RWPE1 (cell line): ENCODE measurements around the gene KLK13.

Experiments
- CTCF ChIA-PET: fragments of 350-600 bp; sonication (Branson Sonifier 250); formaldehyde crosslinking; extraction: SDS; loops from one replicate; lab custom pipeline; 2021; lab: Yijun Ruan, JAX
- POLR2A ChIA-PET: fragments of 400-600 bp; formaldehyde crosslinking; extraction: SDS; loops from one replicate; lab custom pipeline; 2020; ENCODE audit warnings: antibody characterized with exemption; ENCODE audit not compliant: low non-redundant PET; lab: Yijun Ruan, JAX
- DNase-seq: peaks from one replicate; pipeline ENCODE4 v3.0.0; 2012; ENCODE audit warnings: low spot score
- H3K27ac ChIP-seq: fragments of 450-650 bp; 2 replicates; pipeline ENCODE4 v1.5.1; 2017
- TF ChIP-seq, protein P1 (sequence below): fragments of 450-650 bp; conservative IDR thresholded peaks from 2 replicates; pipeline ENCODE4 v1.5.1; 2017; ENCODE audit warnings: low read depth, mild to moderate bottlenecking

Gene KLK13

DNA sequence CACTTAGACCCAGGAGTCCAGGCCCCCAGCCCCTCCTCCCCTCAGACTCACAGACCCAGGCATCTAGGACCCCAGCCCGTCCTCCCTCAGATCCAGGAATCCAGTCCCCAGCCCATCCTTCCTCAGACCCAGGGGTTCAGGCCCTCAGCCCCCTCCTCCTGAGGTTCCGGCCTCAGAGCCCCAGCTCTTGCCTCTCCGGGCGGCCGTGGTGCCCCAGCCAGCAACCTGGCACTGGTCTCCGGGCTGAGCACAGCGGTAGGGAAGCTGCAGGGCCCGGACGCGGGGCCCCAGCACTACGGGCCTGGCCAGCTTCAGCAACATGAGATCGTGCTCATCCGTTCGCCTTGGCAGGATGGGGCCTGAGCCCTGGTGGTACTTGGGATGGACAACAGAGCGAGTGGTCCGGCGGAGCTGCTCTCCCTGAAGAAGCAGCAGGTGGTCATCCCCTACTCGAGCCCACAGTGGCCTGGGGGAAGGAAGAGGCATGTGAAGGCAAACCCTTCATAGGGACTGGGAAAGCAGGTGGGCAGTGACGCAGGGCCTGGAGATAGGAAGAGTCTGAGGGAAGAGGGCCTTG is 49.1 kb downstream of the KLK13 start:
- DNase-seq: no peak
- ChIA-PET CTCF (interaction anchor here (0.6 to 2.5 kb wide), 5 partner anchors 14 to 153 kb away, joined by 3 to 20 read pairs (median 7); partner anchors contain the start of gene KLK8), POLR2A (interaction anchor here (1.0 kb wide), 1 partner anchor 82 kb away, joined by 3 read pairs; no protein-coding TSS in a partner anchor)
- TF ChIP-seq, protein P1, sequence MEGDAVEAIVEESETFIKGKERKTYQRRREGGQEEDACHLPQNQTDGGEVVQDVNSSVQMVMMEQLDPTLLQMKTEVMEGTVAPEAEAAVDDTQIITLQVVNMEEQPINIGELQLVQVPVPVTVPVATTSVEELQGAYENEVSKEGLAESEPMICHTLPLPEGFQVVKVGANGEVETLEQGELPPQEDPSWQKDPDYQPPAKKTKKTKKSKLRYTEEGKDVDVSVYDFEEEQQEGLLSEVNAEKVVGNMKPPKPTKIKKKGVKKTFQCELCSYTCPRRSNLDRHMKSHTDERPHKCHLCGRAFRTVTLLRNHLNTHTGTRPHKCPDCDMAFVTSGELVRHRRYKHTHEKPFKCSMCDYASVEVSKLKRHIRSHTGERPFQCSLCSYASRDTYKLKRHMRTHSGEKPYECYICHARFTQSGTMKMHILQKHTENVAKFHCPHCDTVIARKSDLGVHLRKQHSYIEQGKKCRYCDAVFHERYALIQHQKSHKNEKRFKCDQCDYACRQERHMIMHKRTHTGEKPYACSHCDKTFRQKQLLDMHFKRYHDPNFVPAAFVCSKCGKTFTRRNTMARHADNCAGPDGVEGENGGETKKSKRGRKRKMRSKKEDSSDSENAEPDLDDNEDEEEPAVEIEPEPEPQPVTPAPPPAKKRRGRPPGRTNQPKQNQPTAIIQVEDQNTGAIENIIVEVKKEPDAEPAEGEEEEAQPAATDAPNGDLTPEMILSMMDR: no peak
- no peak overlapping the region for H3K27ac ChIP-seq

DNA sequence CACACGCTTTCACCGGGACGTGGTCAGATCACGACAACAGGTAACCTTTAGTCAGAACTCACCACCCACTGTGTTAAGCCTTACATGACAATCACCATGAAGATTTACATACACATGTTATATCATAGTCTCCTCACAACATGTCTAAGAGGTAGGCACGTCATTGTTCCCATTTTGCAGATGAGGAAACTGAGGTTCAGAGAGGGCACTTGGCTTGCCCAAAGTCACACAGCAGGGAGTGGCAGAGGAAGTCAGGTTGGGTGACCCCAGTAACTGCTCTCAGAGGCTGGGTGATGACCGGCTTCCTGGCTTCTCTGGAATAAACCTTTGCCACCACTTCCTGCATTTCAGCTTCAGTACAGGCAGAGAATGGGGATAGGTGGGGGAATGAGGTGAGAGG is 50.6 kb downstream of the KLK13 start:
- TF ChIP-seq, protein P1: no peak
- CTCF ChIA-PET: no interaction called here
- no peak overlapping the region for H3K27ac ChIP-seq
- no peak for DNase-seq
- POLR2A ChIA-PET: no interaction called here

DNA sequence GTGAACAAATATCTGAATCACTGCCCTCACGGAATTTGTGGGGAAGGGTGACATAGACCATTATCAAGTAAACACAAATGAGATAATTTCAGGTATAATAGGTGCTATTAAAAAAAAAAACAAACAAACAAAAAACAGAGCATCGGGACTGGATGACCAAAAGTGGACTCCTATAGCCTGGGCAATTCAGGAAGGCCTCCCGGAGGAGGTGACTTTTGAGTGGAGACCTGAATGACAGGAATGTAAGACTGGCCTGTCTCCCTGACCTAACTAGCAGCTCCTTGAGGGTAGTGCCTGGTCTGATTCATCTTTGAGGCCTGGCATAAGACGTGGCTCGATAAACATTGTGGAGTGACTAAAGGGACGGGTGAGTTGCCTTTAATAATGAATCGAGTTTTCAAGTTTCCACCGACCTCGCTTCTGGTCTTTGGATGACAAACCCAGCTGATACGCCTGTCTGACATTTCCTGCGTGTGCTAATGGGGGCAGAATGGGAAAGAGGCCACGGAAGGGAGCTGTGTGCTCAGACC is 52.2 kb downstream of the KLK13 start:
- CTCF ChIA-PET: no interaction called here
- POLR2A ChIA-PET: no interaction called here
- no peak for DNase-seq
- TF ChIP-seq, protein P1: no peak
- no peak overlapping the region for H3K27ac ChIP-seq

DNA sequence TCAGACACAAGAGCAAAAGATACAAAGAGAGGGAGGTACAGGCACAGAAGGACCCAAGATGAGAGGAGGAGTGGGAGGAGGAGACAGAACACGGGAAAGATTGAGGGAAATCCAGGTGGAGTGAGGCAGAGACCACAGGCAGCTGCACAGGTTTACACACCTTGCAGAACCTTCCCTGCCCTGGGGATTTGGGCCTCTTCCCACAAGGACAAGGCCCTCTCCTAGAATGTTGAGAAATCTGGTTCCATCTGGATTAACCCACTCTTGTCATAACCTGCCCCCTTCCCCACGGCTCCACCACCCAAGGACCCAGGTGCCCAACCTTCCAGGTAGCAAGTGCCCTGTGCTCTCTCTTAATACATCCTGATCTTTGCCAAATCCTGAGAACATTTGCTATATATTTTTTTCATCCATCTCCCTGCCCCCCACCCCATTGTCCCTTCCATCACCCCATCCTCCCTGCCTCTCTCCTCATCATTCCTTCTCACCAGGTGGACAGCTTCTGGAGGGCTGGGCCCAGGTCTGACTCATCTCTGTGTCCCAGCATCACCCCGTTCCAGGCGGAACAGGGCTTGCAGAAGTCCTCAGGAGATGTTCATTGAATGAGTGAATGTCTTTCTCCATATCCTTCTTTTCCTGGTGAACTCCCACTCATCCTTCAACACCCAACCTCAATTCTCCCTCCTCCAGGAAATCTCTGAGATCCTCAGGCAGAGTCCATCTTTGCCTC is 54.7 kb downstream of the KLK13 start:
- POLR2A ChIA-PET: interaction anchor here (0.6 kb wide), 1 partner anchor 90 kb away, joined by 6 read pairs; no protein-coding TSS in a partner anchor
- peak; percentile 81 for DNase-seq
- no peak overlapping the region for H3K27ac ChIP-seq
- CTCF ChIA-PET: interaction anchor here (0.5 to 1.4 kb wide), 5 partner anchors 27 to 209 kb away, joined by 3 to 5 read pairs (median 3); no protein-coding TSS in a partner anchor
- TF ChIP-seq, protein P1: no peak

DNA sequence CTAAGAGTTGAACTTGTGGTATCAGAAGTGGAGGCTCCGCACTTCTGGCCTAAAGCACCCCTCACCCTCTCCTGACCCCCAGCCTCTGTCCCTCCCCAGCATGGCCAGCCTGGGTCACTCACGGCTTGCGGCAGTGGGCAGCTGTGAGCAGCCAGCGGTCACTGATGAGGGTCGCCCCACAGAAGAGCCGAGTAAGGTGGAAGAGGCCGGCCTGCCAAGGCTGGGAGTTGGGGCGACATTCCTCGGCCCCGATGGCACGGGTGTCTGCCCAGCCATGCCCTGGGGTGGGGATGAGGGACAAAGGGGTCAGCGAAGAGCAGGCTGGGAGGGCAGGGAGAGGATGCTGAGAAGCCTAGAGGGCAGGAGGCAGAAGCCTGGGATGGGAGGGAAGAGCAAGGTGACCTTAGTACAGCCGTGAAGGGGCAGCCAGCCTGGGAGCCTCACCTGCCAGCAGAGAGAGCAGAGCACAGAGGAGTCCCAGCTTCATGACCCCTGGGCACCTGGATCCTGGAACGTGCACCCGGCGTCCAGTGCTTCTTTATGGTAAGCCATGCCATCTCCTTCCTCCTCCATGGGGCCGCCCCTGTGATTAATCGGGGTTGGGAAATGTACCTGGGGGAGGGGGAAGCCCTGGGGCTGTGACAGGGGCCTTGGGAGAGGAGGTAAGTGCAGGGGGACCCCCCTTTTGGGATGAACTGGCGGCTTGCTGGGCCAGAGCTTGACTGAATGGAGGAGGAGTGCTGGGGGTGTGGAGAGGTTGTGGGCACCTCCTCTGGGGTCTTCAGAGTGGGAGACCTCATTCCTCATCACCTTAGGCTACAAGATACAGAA is 55.6 kb downstream of the KLK13 start:
- ChIA-PET CTCF (interaction anchor here (0.6 to 1.4 kb wide), 2 partner anchors 78 to 87 kb away, joined by 3 to 5 read pairs; no protein-coding TSS in a partner anchor), POLR2A (no interaction called here)
- H3K27ac ChIP-seq: no peak overlapping the region
- TF ChIP-seq, protein P1: no peak
- DNase-seq: no peak

DNA sequence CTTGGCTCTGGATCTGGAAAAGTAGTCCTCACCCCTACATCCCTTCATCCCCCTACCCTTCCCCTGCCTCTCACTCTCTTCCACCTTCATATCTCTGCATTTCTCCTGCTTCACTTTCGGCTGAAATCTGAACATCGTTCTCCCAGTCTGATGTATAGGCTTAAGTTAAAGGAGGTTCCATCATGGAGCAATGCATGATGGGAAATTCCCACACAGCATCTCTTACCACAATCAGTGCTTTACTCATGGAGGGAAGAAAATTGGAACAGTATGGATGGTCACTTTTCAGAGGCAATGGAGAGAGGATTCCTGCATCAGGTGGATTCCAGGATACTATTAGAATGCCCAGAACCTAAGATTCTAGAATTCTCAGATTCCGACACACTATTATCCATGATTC is 57.4 kb downstream of the KLK13 start:
- DNase-seq: no peak
- ChIA-PET POLR2A (interaction anchor here (0.7 kb wide), 1 partner anchor 40 kb away, joined by 6 read pairs; no protein-coding TSS in a partner anchor), CTCF (no interaction called here)

More for the DNA sequence above, 57.4 kb downstream of the KLK13 start:
- TF ChIP-seq, protein P1: no peak
- H3K27ac ChIP-seq: no peak overlapping the region
